DMS153 treated with DMSO at 0.1 percent for 48 hours (cell line): ENCODE data around the gene SLC35B1.
"Not testable (repeated sequence)": the region's sequence is repeated elsewhere in the genome, so short reads cannot be mapped to it uniquely, and the experiment has no call there.

ENCODE experiments used
- DNase-seq: peaks from one replicate; lab custom pipeline; 2025; ENCODE audit not compliant: unreplicated experiment; lab: John Stamatoyannopoulos, UW

The SLC35B1 gene

DNA sequence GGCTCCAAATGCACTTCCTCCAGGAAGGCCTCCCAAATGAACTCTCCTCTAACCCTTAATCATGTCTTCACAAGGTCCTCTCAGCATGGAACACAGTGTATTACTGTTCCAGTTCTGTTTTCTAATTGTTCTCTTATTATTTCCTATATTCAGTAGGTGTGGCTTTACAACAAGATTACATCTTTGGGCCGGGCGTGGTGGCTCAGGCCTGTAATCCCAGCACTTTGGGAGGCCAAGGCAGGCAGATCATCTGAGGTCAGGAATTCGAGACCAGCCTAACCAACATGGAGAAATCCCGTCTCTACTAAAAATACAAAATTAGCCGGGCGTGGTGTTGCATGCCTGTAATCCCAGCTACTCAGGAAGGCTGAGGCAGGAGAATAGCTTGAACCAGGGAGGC is 34.1 kb downstream of the SLC35B1 start:
- not testable (repeated sequence) for DNase-seq

DNA sequence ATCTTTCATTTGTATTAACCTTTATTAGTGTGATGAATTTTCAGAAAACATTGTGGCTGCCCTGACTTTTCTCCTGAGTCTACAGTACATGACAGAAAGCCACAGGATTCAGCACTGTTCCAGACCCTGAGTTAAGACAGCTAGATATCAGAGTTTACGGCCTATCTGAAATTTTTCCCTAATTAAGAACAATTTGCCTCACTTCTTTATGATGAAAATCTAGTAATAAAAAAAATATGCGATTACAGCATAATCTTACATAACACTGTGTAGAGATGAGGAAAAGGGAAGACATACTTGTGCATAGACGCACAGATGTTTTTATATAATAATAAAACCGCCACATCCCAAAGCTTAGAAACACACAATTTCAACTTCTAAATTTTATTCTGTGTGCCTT is 37.1 kb downstream of the SLC35B1 start:
- no peak for DNase-seq

DNA sequence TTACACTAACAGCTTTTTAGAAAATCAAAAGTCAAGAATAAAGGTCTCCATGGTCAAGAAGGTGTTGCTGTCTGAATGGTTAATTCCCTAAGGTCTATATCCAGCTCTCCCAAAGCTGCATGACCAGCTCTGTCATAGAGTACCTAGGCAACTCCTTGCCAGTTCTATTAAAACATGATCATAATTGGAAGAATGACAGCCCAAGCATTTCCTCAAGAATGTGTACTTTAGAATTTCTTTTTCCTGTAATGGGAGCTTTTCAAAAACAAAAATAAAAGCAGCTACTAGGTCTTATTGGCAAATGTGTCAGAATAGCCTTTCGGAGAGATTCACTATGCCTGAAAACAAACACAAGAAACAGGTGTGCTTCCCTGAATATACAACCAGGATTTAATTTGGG is 37.8 kb downstream of the SLC35B1 start:
- DNase-seq: no peak

DNA sequence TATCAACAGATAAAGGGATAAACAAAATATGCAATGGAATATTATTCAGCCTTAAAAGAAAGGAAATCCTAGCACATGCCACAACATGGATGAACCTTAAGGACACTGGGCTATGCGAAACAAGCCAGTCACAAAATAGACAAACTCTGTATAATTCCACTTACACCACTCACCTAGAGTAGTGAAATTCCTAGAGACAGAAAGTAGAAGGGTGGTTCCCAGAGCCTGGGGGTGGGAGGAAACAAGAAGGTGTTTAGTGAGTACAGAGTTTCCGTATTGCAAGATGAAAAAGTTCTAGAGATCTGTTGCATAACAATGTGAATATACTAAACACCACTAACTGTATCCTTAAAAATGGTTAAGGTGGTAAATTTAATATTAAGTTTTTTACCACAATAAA is 39.9 kb downstream of the SLC35B1 start:
- DNase-seq: no peak

DNA sequence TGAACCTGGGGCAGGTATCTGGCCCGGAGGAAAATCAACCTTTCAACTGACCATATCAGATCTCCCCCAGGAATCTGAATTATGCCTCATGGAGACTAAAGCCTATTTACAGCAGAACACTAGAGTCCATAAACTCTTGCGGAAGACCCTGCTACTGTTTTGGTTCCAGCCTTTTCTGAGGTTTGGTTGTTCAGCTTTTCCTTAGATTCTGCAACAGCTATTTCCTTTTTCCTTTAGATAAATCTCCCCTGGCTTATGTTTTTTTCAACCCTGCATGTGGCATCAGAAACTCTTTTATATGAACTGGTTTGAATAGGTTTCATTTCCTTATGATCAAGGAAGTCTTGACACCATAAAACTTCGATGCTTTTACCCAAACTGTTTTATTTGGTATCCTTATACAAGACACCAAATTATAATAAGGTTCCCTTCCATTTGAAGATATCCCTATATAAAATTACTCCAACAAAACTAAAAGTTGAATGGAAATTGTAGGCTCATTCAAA is 43.0 kb downstream of the SLC35B1 start:
- DNase-seq: no peak

DNA sequence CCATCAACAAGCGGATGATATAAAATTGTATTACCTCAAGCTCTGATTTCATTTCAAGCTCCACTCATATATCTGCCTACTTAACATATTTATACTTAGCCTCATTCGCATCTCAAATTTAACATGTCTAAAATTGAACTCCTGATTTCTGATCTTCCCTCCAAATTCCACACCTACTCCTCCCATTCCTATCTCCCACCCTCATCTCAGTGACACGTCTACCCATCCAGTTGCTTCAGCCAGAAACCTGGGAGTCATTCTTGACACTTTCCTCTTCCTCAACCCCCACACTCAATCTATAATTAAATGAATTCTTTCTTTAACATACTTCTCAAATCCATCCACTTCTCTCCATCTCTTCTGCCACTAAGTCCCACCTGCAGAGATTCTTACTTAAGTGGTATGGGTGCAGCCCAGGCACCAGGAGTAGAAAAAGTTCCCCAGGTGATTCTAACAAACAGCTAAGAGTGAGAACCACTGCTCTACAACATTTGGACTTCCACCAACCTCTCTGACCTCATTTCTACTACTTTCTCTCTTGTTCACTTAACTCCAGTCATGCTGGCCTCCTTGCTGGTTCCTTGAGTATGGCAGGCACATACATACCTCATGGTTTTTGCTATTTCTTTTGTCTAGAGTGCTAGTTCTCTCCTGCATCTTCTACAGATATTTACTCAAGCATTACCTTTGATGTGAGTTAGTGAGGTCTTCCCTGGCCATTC is 47.9 kb downstream of the SLC35B1 start:
- no peak for DNase-seq

DNA sequence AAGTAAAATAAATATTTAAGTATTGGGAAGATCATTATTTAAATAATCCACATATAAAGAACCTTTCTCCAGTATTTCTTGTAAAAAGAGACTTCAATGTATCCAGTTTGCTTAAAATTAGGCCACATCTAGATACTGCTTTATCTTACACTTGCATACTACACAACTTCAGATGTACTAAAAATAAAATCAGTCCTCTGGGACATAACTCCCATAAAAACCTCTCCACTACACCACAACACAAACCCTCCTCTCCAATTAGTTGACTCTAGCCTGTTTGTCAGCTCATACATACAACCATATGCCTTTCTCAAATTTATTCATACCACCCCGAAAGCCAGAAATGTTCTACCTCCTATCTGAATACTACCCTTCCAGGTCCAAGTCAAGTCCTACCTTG is 51.5 kb downstream of the SLC35B1 start:
- no peak for DNase-seq
